Smooth muscle cell (in vitro differentiated cells): ENCODE measurements around the gene CORO6. TPM values are rescaled to one million over a fixed set of nuclear protein-coding genes. Genes with fewer than 3 reads are reported as not detected.

Experiments
- DNase-seq: peaks from one replicate; lab custom pipeline; 2025; ENCODE audit not compliant: unreplicated experiment; lab: John Stamatoyannopoulos, UW
- H2AFZ ChIP-seq: fragments of 200-600 bp; sonication (generic); 2 replicates; pipeline ENCODE4 v1.6.0; 2016; ENCODE audit warnings: antibody characterized with exemption, low read depth, mild to moderate bottlenecking
- H3F3A ChIP-seq: fragments of 200-600 bp; sonication (generic); 2 replicates; pipeline ENCODE4 v1.6.0; 2017; ENCODE audit warnings: antibody characterized with exemption, low read depth
- H3K27ac ChIP-seq: fragments of 200-600 bp; sonication (generic); 2 replicates; pipeline ENCODE4 v1.5.1; 2016; ENCODE audit warnings: low read depth, mild to moderate bottlenecking
- H3K27me3 ChIP-seq: fragments of 200-600 bp; sonication (generic); 2 replicates; pipeline ENCODE4 v1.6.1; 2016; ENCODE audit warnings: low read depth, mild to moderate bottlenecking
- H3K36me3 ChIP-seq: fragments of 200-600 bp; sonication (generic); 2 replicates; pipeline ENCODE4 v1.5.1; 2016; ENCODE audit warnings: low read depth
- H3K4me1 ChIP-seq: fragments of 200-600 bp; sonication (generic); 2 replicates; pipeline ENCODE4 v1.5.1; 2016; ENCODE audit warnings: low read depth
- H3K4me2 ChIP-seq: fragments of 200-600 bp; sonication (generic); 2 replicates; pipeline ENCODE4 v1.6.0; 2016; ENCODE audit warnings: mild to moderate bottlenecking
- H3K4me3 ChIP-seq: fragments of 200-600 bp; sonication (generic); 2 replicates; pipeline ENCODE4 v1.5.1; 2016; ENCODE audit warnings: mild to moderate bottlenecking
- H3K79me2 ChIP-seq: fragments of 200-600 bp; sonication (generic); 2 replicates; pipeline ENCODE4 v1.6.0; 2016; ENCODE audit warnings: low read depth, mild to moderate bottlenecking
- H3K9ac ChIP-seq: fragments of 200-600 bp; sonication (generic); 2 replicates; pipeline ENCODE4 v1.6.0; 2016; ENCODE audit warnings: low read depth
- H3K9me3 ChIP-seq: fragments of 200-600 bp; sonication (generic); replicated peaks from 2 replicates; pipeline ENCODE4 v1.5.1; 2016; ENCODE audit warnings: low read depth
- H4K20me1 ChIP-seq: fragments of 200-600 bp; sonication (generic); 2 replicates; pipeline ENCODE4 v1.6.0; 2016; ENCODE audit warnings: low read depth
- WGBS: methylation state at CpG from one replicate; pipeline ENCODE4 v1.1.7; 2016; ENCODE audit warnings: low lambda C conversion rate; 5-methylcytosine and 5-hydroxymethylcytosine counted together
- polyA plus RNA-seq: library from polyadenylated mRNA; unstranded; fragments of >200 nt; fragmentation: Nextera tagmentation; extraction: Ambion mirVana; gene quantifications from 2 replicates; pipeline ENCODE4 v1.2.1, GENCODE V29; 2016
- total RNA-seq: library from RNA; depleted of rRNA; stranded (reverse); fragments of >200 nt; gene quantifications from 2 replicates; pipeline ENCODE4 v1.2.3, GENCODE V29; 2014
- TF ChIP-seq, protein P1 (sequence below): fragments of 200-600 bp; sonication (generic); IDR thresholded peaks from 2 replicates; pipeline ENCODE4 v1.5.1; 2017; ENCODE audit warnings: borderline replicate concordance, mild to moderate bottlenecking, antibody characterized with exemption; ENCODE audit not compliant: insufficient read depth, poor library complexity, severe bottlenecking

The CORO6 gene
- total and polyA plus RNA-seq, 2 experiments from 2014 or later: 2.4 TPM

DNA sequence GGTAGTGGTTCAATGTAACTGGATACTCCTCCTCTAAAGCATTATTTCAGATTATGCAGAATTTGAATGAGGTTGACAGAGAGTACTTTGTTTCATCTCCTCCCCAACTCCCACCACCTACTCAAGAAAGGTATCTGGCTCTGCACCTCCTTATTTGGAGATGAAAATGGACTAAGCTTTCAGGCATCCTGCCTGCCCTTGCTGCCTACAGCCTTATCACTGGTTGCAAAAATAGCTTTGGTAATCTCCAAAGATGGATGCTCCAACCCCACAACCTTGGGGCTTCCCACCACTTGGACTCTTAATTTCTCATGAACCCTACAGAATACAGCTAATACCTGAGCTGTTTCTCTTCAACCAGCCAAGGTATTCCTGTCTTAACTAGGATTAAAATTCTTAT, 45.3 kb upstream of the CORO6 start:
- H3F3A ChIP-seq: peaks cover 1% of the 10 kb centered on the region
- no peaks in the 10 kb centered on the region for H4K20me1 ChIP-seq
- TF ChIP-seq, protein P1, sequence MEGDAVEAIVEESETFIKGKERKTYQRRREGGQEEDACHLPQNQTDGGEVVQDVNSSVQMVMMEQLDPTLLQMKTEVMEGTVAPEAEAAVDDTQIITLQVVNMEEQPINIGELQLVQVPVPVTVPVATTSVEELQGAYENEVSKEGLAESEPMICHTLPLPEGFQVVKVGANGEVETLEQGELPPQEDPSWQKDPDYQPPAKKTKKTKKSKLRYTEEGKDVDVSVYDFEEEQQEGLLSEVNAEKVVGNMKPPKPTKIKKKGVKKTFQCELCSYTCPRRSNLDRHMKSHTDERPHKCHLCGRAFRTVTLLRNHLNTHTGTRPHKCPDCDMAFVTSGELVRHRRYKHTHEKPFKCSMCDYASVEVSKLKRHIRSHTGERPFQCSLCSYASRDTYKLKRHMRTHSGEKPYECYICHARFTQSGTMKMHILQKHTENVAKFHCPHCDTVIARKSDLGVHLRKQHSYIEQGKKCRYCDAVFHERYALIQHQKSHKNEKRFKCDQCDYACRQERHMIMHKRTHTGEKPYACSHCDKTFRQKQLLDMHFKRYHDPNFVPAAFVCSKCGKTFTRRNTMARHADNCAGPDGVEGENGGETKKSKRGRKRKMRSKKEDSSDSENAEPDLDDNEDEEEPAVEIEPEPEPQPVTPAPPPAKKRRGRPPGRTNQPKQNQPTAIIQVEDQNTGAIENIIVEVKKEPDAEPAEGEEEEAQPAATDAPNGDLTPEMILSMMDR: no peak
- H3K36me3 ChIP-seq: no peaks in the 10 kb centered on the region
- H3K9me3 ChIP-seq: no peaks in the 10 kb centered on the region
- H3K4me2 ChIP-seq: no peak overlapping the region
- no peak for DNase-seq
- peaks cover 12% of the 10 kb centered on the region for H3K4me1 ChIP-seq
- no peak overlapping the region for H3K9ac ChIP-seq
- H3K4me3 ChIP-seq: no peak overlapping the region
- no peaks in the 10 kb centered on the region for H3K27me3 ChIP-seq
- H3K27ac ChIP-seq: no peak overlapping the region
- no peaks in the 10 kb centered on the region for H3K79me2 ChIP-seq
- H2AFZ ChIP-seq: no peak overlapping the region

DNA sequence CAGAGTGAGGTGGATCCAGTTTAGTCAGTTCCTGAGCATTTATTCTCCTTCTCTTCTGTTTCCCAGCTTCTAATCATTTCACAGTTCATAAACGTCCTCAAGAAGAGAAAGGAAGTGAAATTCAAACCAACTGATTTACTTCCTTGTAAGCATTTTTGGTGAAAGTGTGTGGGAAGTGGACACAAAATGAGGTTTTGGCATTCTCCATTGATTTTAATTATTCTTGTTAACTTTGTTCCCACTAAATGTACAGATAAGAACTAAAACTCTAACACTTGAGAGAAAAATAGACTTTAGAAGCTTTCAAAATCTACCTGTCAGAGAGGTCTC, 42.7 kb upstream of the CORO6 start:
- Histone ChIP-seq H2AFZ (no peak overlapping the region), H3K27ac (peak overlapping the region; percentile 94), H3K4me1 (peaks cover 17% of the 10 kb centered on the region), H3K27me3 (no peaks in the 10 kb centered on the region), H3K79me2 (no peaks in the 10 kb centered on the region), H4K20me1 (no peaks in the 10 kb centered on the region), H3F3A (peaks cover 10% of the 10 kb centered on the region), H3K9ac (no peak overlapping the region), H3K4me3 (no peak overlapping the region), H3K9me3 (no peaks in the 10 kb centered on the region), H3K36me3 (no peaks in the 10 kb centered on the region), H3K4me2 (peak overlapping the region; percentile 67)
- TF ChIP-seq, protein P1: no peak
- DNase-seq: no peak
- 6% methylated on average over 1 of the region's 1 CpG for WGBS

DNA sequence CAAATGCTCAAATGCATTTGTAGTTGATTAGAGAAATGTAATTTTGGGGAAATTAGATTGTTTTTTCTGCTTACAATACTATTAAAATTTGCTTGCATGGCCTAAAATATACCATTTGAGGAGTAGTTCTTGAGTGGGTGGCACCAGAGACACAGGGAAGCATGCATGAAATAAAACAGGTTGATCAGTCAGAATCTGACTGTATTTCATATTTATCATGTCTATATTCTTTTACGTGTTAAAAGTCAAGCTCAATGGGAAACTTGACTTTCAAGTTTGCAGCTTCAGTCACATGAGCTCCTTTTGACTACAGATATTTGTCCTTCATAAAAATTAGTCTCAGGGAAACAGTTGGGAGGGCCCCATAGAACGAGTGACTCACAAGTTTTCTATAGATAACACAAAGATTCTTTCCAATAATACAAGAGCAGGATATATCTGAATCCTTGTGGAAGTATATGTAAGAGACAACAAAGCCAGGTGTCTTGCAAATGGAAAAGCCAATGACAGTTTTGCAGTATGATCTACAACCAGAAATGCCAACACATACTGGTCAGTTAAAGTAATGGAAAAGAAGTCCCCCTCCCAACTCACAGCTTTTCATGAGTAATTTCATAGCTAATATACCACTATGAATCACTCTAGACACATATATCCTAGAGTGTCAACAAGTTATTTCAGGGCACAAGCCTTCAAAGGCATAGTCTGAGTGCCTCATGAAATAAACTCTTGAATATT, 42.2 kb upstream of the CORO6 start:
- Histone ChIP-seq H4K20me1 (no peaks in the 10 kb centered on the region), H3K4me2 (peak overlapping the region; percentile 67), H3K9me3 (no peaks in the 10 kb centered on the region), H3K4me1 (peaks cover 17% of the 10 kb centered on the region), H3K27ac (peak overlapping the region; percentile 94), H3K27me3 (no peaks in the 10 kb centered on the region), H3F3A (peaks cover 10% of the 10 kb centered on the region), H3K36me3 (no peaks in the 10 kb centered on the region), H3K79me2 (no peaks in the 10 kb centered on the region), H3K9ac (no peak overlapping the region), H2AFZ (no peak overlapping the region), H3K4me3 (no peak overlapping the region)
- TF ChIP-seq, protein P1: no peak
- no peak for DNase-seq
- WGBS: 35% methylated on average over 2 of the region's 2 CpGs

DNA sequence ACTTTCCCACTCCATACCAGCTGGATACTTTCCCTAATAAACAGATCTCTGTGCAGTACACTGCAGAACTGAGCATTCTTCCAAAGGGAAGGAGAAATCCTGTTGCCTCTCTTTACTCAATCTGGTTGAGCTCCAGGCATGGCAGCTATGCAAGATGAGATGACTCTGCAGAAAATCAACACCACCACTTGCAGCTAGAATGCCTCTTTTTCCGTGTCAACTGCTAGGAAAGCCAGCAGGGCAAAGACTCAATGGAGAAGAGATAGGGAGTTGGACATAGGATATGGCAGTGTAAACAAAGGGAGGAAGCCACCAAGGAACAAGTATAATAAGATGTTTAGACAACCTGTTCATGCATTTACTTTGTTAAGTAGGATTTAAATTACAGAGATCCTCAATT, 40.4 kb upstream of the CORO6 start:
- H4K20me1 ChIP-seq: no peaks in the 10 kb centered on the region
- H3K79me2 ChIP-seq: no peaks in the 10 kb centered on the region
- H3K9ac ChIP-seq: no peak overlapping the region
- H3K4me1 ChIP-seq: peaks cover 17% of the 10 kb centered on the region
- TF ChIP-seq, protein P1: no peak
- H3K4me2 ChIP-seq: peak overlapping the region; percentile 63
- H3K9me3 ChIP-seq: no peaks in the 10 kb centered on the region
- no peaks in the 10 kb centered on the region for H3K36me3 ChIP-seq
- no peak overlapping the region for H2AFZ ChIP-seq
- peaks cover 10% of the 10 kb centered on the region for H3F3A ChIP-seq
- H3K27me3 ChIP-seq: no peaks in the 10 kb centered on the region
- H3K4me3 ChIP-seq: no peak overlapping the region
- H3K27ac ChIP-seq: peak overlapping the region; percentile 94
- 3% methylated on average over 1 of the region's 1 CpG for WGBS
- DNase-seq: no peak
